ENCODE data around the gene BFAR. TPM values are rescaled to one million over a fixed set of nuclear protein-coding genes. Genes with fewer than 3 reads are reported as not detected.
A peak's percentile ranks its signal among the peaks of the same experiment; 100 is the strongest.
"Not testable (repeated sequence)": the region's sequence is repeated elsewhere in the genome, so short reads cannot be mapped to it uniquely, and the experiment has no call there.

The BFAR gene
- total RNA-seq, 1 donor from 2014 or later, result 90.2 TPM

DNA sequence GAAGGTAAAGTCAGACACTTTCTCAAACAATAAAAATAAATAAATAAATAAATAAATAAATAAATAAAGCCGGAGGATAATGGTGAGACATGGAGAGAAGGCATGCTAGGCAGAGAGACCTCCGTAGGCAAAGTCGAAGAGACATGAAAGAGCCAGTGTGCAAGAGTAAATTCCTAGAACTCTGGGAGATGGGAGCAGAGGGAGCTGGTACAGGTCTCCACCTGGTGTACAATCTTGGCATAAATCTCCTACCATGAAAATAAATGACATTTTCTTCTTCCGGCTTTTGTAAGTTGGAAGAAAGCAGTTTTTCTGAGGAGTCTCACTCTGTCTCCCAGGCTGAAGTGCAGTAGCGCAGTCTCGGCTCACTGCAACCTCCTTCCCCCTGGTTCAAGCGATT lies 69.1 kb downstream of the BFAR start:
- H3K4me1 ChIP-seq; H3K27me3 ChIP-seq (ENCODE audit: low read depth); H3K36me3 ChIP-seq; H3K9me3 ChIP-seq; H3K27ac ChIP-seq; intact Hi-C loops (cut with DNase I); H3K4me3 ChIP-seq; DNase-seq: not testable (repeated sequence)
- peak; percentile 37 to 41 for ATAC-seq

DNA sequence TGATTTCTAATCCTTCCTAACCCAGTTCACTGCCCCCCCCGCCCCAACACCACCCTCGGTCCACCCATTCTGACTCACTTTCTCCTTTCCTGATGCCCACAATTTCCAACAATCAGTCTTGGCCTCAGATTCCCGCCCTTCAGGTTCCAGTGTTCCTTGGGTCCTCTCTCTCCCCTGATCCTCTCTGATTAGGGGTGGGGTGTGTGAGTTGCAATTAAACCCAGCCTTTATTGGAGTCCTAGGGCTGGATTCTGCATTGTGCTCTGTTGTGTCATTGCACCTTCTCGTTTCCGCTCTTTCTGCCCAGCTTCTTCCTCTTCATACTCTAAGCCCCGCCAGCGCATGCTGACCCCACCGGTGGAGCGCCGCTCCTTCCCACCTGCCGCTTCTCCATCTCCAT lies 69.9 kb downstream of the BFAR start:
- H3K4me1 ChIP-seq; ATAC-seq; H3K9me3 ChIP-seq; DNase-seq; intact Hi-C loops (cut with DNase I); H3K27me3 ChIP-seq (ENCODE audit: low read depth); H3K27ac ChIP-seq; H3K4me3 ChIP-seq; H3K36me3 ChIP-seq: not testable (repeated sequence)

- H3K27me3 ChIP-seq (ENCODE audit: low read depth); H3K9me3 ChIP-seq; intact Hi-C loops (cut with DNase I); H3K4me1 ChIP-seq; DNase-seq; H3K36me3 ChIP-seq; H3K27ac ChIP-seq; H3K4me3 ChIP-seq: not testable (repeated sequence)
- peak; percentile 100 for ATAC-seq
Measured at GRCh38 chr16:14703156-14704011, 70.6 kb downstream of the BFAR start, which contains the start of gene NPIPA3. NPIPA3 (plus strand) TSS chr16:14703411; CDS start chr16:14708944, 5,533 bp downstream.

Other genes starting within 250 kb of the BFAR start
- gene PARN, start 2.7 kb upstream of the BFAR start, total RNA-seq, result 35.7 TPM
- 7.1 TPM for gene PLA2G10, start 61.4 kb downstream of the BFAR start, total RNA-seq
- gene NPIPA3, start 70.5 kb downstream of the BFAR start, total RNA-seq, result 1.4 TPM
- gene NPIPA2, start 109.6 kb downstream of the BFAR start, total RNA-seq, result 8.5 TPM
- 57.7 TPM for gene NOMO1, start 200.8 kb downstream of the BFAR start, total RNA-seq